Body of pancreas (tissue), 4 donors: Measurements from ENCODE around the gene NUDCD2.

Experiments
- POLR2A ChIP-seq, 3 donors: fragments of 450-650 bp; IDR thresholded peaks; one replicate each; pipeline ENCODE4 v1.6.1; 2016; ENCODE audit warnings: antibody characterized with exemption in 3 of 3, mild to moderate bottlenecking in 2 of 3
- TF ChIP-seq, protein P1 (sequence below), 7 experiments: fragments of 450-650 bp in 4 of 7; fragments of 200-600 bp in 3 of 7; sonication (generic) in 3 of 7; IDR thresholded peaks; one replicate each; pipeline ENCODE4 v1.5.1; 2016 to 2019; ENCODE audit warnings: antibody characterized with exemption in 7 of 7

DNA sequence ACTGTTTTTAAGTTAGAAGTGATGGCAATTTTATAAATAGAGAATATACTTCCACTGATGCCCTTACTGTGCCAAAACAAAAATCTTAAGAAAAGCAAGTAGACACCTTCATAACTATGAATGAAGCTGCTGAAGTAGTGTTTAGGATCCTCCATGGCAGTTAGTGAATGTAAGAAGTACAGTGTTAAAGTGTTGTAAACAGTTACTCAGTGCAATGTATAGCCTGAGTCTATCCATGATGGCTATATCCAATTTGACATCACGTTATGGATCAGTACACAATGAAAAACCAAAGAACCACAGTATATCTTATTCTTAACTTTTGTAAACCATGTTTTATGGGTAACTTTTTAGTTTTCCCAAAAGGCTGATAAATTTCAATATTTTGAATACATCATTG is 15.4 kb downstream of the NUDCD2 start:
- TF ChIP-seq POLR2A (IDR thresholded peaks at IDR 0.05) = no peak
- TF ChIP-seq, protein P1, sequence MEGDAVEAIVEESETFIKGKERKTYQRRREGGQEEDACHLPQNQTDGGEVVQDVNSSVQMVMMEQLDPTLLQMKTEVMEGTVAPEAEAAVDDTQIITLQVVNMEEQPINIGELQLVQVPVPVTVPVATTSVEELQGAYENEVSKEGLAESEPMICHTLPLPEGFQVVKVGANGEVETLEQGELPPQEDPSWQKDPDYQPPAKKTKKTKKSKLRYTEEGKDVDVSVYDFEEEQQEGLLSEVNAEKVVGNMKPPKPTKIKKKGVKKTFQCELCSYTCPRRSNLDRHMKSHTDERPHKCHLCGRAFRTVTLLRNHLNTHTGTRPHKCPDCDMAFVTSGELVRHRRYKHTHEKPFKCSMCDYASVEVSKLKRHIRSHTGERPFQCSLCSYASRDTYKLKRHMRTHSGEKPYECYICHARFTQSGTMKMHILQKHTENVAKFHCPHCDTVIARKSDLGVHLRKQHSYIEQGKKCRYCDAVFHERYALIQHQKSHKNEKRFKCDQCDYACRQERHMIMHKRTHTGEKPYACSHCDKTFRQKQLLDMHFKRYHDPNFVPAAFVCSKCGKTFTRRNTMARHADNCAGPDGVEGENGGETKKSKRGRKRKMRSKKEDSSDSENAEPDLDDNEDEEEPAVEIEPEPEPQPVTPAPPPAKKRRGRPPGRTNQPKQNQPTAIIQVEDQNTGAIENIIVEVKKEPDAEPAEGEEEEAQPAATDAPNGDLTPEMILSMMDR (IDR thresholded peaks at IDR 0.05) = no peak
